ENCODE measurements around the gene TXNIP. TPM values are rescaled to one million over a fixed set of nuclear protein-coding genes. Genes with fewer than 3 reads are reported as not detected.

TXNIP gene
- total RNA-seq, 1 donor from 2014 or later, result 108 TPM

GRCh38 chr1:145961425-145962156, 34.8 kb downstream of the TXNIP start:
- H3K9me3 Mint-ChIP-seq, result no peaks in the 10 kb centered on the region
- H3K27me3 Mint-ChIP-seq (ENCODE audit: insufficient read depth), result no peaks in the 10 kb centered on the region
- peaks cover 2% of the 10 kb centered on the region for H3K36me3 Mint-ChIP-seq (ENCODE audit: low read depth)
- peak overlapping the region; percentile 91 for H3K4me3 Mint-ChIP-seq
- intact Hi-C loops (cut with micrococcal nuclease), result no loop called here
- peak overlapping the region; percentile 84 for H3K27ac Mint-ChIP-seq
- no peak for DNase-seq (ENCODE audit: low spot score)
- H3K4me1 Mint-ChIP-seq (ENCODE audit: low read depth), result peaks cover 69% of the 10 kb centered on the region

GRCh38 chr1:145961109-145961424, 35.3 kb downstream of the TXNIP start:
- Mint-ChIP-seq H3K27ac (peak overlapping the region; percentile 36), H3K4me3 (peak overlapping the region; percentile 91), H3K9me3 (no peaks in the 10 kb centered on the region), H3K36me3 (ENCODE audit: low read depth) (peaks cover 2% of the 10 kb centered on the region), H3K27me3 (ENCODE audit: insufficient read depth) (no peaks in the 10 kb centered on the region), H3K4me1 (ENCODE audit: low read depth) (peaks cover 74% of the 10 kb centered on the region)
- intact Hi-C loops (cut with micrococcal nuclease), result no loop called here
- no peak for DNase-seq (ENCODE audit: low spot score)

DNA sequence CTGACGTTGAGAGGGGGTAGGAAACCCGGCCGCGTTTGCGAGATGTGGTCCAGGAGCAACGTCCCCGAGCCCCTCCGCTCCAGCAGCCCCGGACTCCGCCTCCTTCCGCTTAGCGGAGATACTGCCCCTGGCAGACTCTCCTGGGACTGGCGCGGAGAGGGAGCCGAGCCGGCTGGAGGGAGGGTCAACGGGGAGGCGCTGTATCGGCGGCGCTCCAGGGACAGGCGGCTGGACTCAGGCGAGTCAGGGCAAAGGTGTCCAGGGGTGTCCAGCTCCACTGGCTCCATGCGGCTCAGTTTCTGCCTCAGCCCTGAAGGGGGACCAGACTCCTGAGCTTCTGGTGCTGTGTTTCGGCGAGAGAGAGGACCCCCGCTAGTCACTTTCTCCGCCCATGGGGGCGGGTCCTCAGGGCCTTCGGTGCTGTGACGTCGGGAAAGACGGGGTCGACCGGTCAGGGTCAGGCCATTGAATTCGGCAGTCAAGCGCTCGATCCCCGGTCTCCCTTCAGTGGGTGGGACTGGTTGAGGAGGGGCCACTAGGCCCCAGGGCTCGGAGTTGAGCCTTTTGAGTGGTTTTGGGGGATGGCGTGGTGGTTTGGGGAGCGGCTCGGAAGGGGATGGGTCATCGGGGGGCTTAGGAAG, 35.8 kb downstream of the TXNIP start:
- H3K27me3 Mint-ChIP-seq (ENCODE audit: insufficient read depth), result no peaks in the 10 kb centered on the region
- DNase-seq (ENCODE audit: low spot score), result peak; percentile 41
- peaks cover 2% of the 10 kb centered on the region for H3K36me3 Mint-ChIP-seq (ENCODE audit: low read depth)
- peak overlapping the region; percentile 36 for H3K27ac Mint-ChIP-seq
- intact Hi-C loops (cut with micrococcal nuclease), result no loop called here
- peaks cover 79% of the 10 kb centered on the region for H3K4me1 Mint-ChIP-seq (ENCODE audit: low read depth)
- H3K9me3 Mint-ChIP-seq, result no peaks in the 10 kb centered on the region
- H3K4me3 Mint-ChIP-seq, result peak overlapping the region; percentile 91

DNA sequence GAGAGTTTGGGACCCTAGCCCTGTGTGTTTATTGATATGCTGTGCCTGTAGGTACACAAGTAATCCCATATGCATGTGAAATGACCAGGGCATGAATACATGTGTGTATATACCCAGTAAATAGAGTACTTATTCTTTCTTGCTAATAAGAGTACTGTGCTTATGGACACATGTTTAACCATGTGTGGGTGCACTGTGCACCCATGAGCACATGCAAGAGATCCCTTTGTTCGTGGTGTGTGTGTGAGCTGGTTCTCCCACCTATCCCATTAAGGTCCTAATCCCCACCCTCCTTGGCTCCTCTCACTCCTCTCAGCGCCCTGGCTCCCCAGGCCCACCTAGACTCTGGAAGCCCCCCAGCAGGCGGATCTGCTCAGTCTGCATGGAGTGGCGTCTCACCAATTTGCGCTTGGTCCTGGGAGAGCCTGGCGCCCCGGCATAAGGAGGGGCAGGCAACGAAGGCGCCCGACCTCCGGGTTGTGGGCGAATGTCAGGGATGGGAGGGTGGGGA, 36.4 kb downstream of the TXNIP start:
- intact Hi-C loops (cut with micrococcal nuclease), result loop anchor here (2.0 kb wide), 1 partner anchor 75 kb away; the partner anchor contains the start of gene ANKRD35
- H3K27ac Mint-ChIP-seq, result no peak overlapping the region
- H3K36me3 Mint-ChIP-seq (ENCODE audit: low read depth), result peaks cover 7% of the 10 kb centered on the region
- no peak for DNase-seq (ENCODE audit: low spot score)
- H3K27me3 Mint-ChIP-seq (ENCODE audit: insufficient read depth), result no peaks in the 10 kb centered on the region
- H3K9me3 Mint-ChIP-seq, result no peaks in the 10 kb centered on the region
- peaks cover 80% of the 10 kb centered on the region for H3K4me1 Mint-ChIP-seq (ENCODE audit: low read depth)
- H3K4me3 Mint-ChIP-seq, result peak overlapping the region; percentile 72

DNA sequence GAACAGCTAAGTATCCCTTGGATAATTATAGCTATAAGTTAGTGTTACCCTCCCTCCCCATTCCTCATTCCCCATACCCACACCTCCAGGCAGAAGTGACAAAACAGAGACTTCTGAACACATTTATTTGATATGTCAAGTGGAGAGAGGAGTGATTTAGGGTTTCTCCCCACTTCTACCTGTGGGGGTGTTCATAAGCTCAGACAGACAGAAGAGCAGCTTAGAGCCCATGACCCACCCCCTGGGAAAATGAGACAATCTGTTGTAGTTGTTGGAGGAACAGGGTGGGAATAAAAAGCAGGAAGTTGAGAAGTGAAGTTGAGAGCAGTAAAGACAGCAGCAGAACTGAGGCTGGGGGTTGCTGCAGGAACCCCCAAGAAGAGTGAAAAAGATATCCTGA, 37.0 kb downstream of the TXNIP start:
- no peaks in the 10 kb centered on the region for H3K27me3 Mint-ChIP-seq (ENCODE audit: insufficient read depth)
- H3K36me3 Mint-ChIP-seq (ENCODE audit: low read depth), result peaks cover 9% of the 10 kb centered on the region
- H3K4me1 Mint-ChIP-seq (ENCODE audit: low read depth), result peaks cover 83% of the 10 kb centered on the region
- H3K27ac Mint-ChIP-seq, result no peak overlapping the region
- intact Hi-C loops (cut with micrococcal nuclease), result loop anchor here (2.0 kb wide), 1 partner anchor 75 kb away; the partner anchor contains the start of gene ANKRD35
- DNase-seq (ENCODE audit: low spot score), result no peak
- H3K4me3 Mint-ChIP-seq, result peak overlapping the region; percentile 72
- no peaks in the 10 kb centered on the region for H3K9me3 Mint-ChIP-seq

DNA sequence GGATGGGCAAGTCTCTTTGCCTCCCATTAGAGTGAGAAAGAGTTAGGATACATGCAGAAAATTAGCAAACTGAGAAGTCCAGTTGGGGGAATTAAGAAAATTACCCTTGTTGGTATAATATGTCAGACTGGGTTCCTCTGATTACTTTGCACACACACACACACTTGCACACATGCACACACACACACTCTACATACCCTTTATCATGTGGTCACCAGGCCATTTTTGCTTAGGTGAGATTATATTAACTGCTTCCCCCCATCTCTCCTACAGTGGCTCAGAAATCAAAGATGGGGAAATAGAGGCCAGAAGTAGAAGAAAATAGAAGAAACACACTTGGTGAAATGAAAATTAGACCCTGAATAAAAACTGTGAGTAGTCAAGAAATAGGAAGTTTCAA, 37.6 kb downstream of the TXNIP start:
- H3K36me3 Mint-ChIP-seq (ENCODE audit: low read depth), result peaks cover 9% of the 10 kb centered on the region
- peak overlapping the region; percentile 11 for H3K4me3 Mint-ChIP-seq
- no peaks in the 10 kb centered on the region for H3K9me3 Mint-ChIP-seq
- H3K27me3 Mint-ChIP-seq (ENCODE audit: insufficient read depth), result no peaks in the 10 kb centered on the region
- no peak for DNase-seq (ENCODE audit: low spot score)
- intact Hi-C loops (cut with micrococcal nuclease), result loop anchor here (1.0 to 2.0 kb wide), 2 partner anchors 38 to 74 kb away; partner anchors contain the start of genes ANKRD35 and TXNIP
- H3K27ac Mint-ChIP-seq, result no peak overlapping the region
- peaks cover 79% of the 10 kb centered on the region for H3K4me1 Mint-ChIP-seq (ENCODE audit: low read depth)

DNA sequence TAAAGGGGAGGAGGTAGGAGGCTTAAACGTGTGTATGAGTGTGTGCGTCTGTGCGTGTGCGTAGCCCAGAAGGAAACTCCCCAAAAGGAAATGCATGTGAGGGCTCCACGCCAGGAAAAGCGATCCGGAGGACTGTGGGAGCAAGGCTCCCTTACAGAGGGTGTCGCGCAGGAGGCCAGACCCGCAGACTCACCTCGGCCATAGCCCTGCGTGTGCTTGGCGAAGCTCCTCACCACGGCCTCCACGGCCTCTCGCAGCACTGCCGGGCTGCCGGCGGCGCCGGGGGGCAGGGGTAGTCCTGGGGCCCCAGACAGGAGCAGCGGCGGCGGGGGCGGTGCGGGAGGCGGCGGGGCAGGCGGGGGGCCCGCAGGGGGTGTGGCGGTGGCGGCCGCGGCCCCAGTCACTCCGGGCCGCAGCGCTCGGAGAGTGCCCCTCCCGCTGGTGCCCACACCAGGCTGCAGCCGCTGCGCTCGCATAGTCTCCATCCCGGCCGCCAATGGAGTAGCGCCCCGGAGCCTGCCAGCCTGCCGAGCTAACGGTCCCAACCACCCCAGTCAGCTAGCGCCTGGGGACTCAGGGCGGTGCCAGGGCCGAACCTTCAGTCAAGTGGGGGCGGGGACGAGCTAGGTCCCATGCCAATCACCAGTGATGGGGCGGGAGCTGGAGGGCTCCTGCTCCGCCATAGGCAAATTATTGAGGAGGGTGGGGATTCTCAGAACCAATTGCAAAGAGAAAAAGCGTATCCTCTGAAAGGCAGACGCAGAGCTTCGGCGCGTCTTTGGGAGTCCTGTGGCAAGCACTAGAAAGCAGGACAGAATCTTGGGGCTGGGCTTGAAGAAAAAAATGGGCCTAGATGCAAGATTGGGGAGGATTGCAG, 38.7 kb downstream of the TXNIP start, which contains the start of gene LIX1L:
TSS of gene LIX1L (minus strand) at position 575 of the 877 bp plus-strand sequence. CDS start at position 485, 90 bp downstream.
- peak; percentile 93 for DNase-seq (ENCODE audit: low spot score)
- peak within 1 kb of the TSS; percentile 93 for H3K4me3 Mint-ChIP-seq

GRCh38 chr1:145956781-145957442, 39.5 kb downstream of the TXNIP start:
- peaks cover 65% of the 10 kb centered on the region for H3K4me1 Mint-ChIP-seq (ENCODE audit: low read depth)
- no peaks in the 10 kb centered on the region for H3K27me3 Mint-ChIP-seq (ENCODE audit: insufficient read depth)
- intact Hi-C loops (cut with micrococcal nuclease), result loop anchor here (1.0 kb wide), 1 partner anchor 30 kb away; the partner anchor contains the start of gene RBM8A

More for the DNA sequence above, 38.7 kb downstream of the TXNIP start, which contains the start of gene LIX1L:
- Mint-ChIP-seq H3K27me3 (ENCODE audit: insufficient read depth) (no peaks in the 10 kb centered on the region), H3K36me3 (ENCODE audit: low read depth) (peaks cover 9% of the 10 kb centered on the region), H3K9me3 (no peaks in the 10 kb centered on the region), H3K27ac (peak within 1 kb of the TSS; percentile 93), H3K4me1 (ENCODE audit: low read depth) (peaks cover 68% of the 10 kb centered on the region)
- intact Hi-C loops (cut with micrococcal nuclease), result loop anchor here (1.0 to 2.0 kb wide), 3 partner anchors 30 to 73 kb away; partner anchors contain the start of genes ANKRD35, RBM8A and TXNIP

DNA sequence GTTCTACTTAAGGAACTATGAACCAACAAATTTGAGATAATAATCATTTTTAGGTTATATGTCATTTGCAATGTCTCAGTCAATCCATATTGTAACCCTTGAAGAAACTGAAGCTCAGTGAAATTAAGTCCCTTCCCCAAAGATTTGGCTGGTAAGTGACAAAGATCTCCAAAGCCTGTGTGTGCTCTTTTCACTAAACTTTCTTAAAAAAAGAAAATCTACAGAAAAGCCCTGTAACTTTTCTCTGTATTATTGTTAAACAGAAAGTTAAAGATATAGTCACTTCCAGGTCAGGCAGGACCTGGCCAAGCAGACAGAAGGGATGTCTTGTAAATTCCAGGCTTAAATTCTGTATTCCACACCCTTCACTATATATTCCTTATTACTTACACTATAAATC, 40.0 kb downstream of the TXNIP start:
- peaks cover 16% of the 10 kb centered on the region for H3K36me3 Mint-ChIP-seq (ENCODE audit: low read depth)
- intact Hi-C loops (cut with micrococcal nuclease), result no loop called here
- H3K27ac Mint-ChIP-seq, result peak overlapping the region; percentile 93
- peak overlapping the region; percentile 93 for H3K4me3 Mint-ChIP-seq
- H3K4me1 Mint-ChIP-seq (ENCODE audit: low read depth), result peaks cover 65% of the 10 kb centered on the region
- no peak for DNase-seq (ENCODE audit: low spot score)
- H3K9me3 Mint-ChIP-seq, result no peaks in the 10 kb centered on the region
- no peaks in the 10 kb centered on the region for H3K27me3 Mint-ChIP-seq (ENCODE audit: insufficient read depth)

More at GRCh38 chr1:145956781-145957442, 39.5 kb downstream of the TXNIP start:
- peak overlapping the region; percentile 93 for H3K4me3 Mint-ChIP-seq
- H3K9me3 Mint-ChIP-seq, result no peaks in the 10 kb centered on the region
- H3K27ac Mint-ChIP-seq, result peak overlapping the region; percentile 93
- no peak for DNase-seq (ENCODE audit: low spot score)
- H3K36me3 Mint-ChIP-seq (ENCODE audit: low read depth), result peaks cover 12% of the 10 kb centered on the region

- H3K4me3 Mint-ChIP-seq, result peak overlapping the region; percentile 50
- intact Hi-C loops (cut with micrococcal nuclease), result no loop called here
- DNase-seq (ENCODE audit: low spot score), result no peak
- no peaks in the 10 kb centered on the region for H3K27me3 Mint-ChIP-seq (ENCODE audit: insufficient read depth)
- peaks cover 61% of the 10 kb centered on the region for H3K4me1 Mint-ChIP-seq (ENCODE audit: low read depth)
- no peaks in the 10 kb centered on the region for H3K9me3 Mint-ChIP-seq
- H3K27ac Mint-ChIP-seq, result no peak overlapping the region
- H3K36me3 Mint-ChIP-seq (ENCODE audit: low read depth), result peaks cover 16% of the 10 kb centered on the region
These were observed 40.9 kb downstream of the TXNIP start for GRCh38 chr1:145955436-145955835.

GRCh38 chr1:145953861-145954260, 42.5 kb downstream of the TXNIP start:
- Mint-ChIP-seq H3K9me3 (no peaks in the 10 kb centered on the region), H3K27ac (no peak overlapping the region), H3K4me3 (no peak overlapping the region), H3K36me3 (ENCODE audit: low read depth) (peaks cover 17% of the 10 kb centered on the region), H3K27me3 (ENCODE audit: insufficient read depth) (no peaks in the 10 kb centered on the region), H3K4me1 (ENCODE audit: low read depth) (peaks cover 57% of the 10 kb centered on the region)
- no peak for DNase-seq (ENCODE audit: low spot score)
- intact Hi-C loops (cut with micrococcal nuclease), result no loop called here

GRCh38 chr1:145952903-145953302, 43.5 kb downstream of the TXNIP start:
- Mint-ChIP-seq H3K9me3 (no peaks in the 10 kb centered on the region), H3K4me3 (no peak overlapping the region), H3K4me1 (ENCODE audit: low read depth) (peaks cover 48% of the 10 kb centered on the region), H3K36me3 (ENCODE audit: low read depth) (peaks cover 17% of the 10 kb centered on the region), H3K27ac (no peak overlapping the region), H3K27me3 (ENCODE audit: insufficient read depth) (no peaks in the 10 kb centered on the region)
- intact Hi-C loops (cut with micrococcal nuclease), result no loop called here
- DNase-seq (ENCODE audit: low spot score), result no peak
